ENCODE results near the gene SLC43A2. TPM values are rescaled to one million over a fixed set of nuclear protein-coding genes. Genes with fewer than 3 reads are reported as not detected.
"Not testable (repeated sequence)": the region's sequence is repeated elsewhere in the genome, so short reads cannot be mapped to it uniquely, and the experiment has no call there.

The SLC43A2 gene
- total RNA-seq, 1 experiment from 2014 or later, result 12.9 TPM

GRCh38 chr17:1573932-1574696 is 54.5 kb downstream of the SLC43A2 start:
- peak overlapping the region; percentile 73 to 93 (median 90); a peak in 6 of 7 replicates for H3K27ac Mint-ChIP-seq

GRCh38 chr17:1572646-1573045 is 56.0 kb downstream of the SLC43A2 start:
- not testable (repeated sequence) for H2AFZ ChIP-seq (ENCODE audit: low read length); H3K4ac ChIP-seq (ENCODE audit: low read depth, low read length); H4K5ac ChIP-seq (ENCODE audit: insufficient read length, low read depth, low read length); H3K27me3 Mint-ChIP-seq (ENCODE audit: low read depth); H3T11ph ChIP-seq (ENCODE audit: low read length); H4K20me1 ChIP-seq (ENCODE audit: control insufficient read depth, insufficient read depth, insufficient read length); H2BK12ac ChIP-seq (ENCODE audit: insufficient read length, low read depth, low read length); H3K4me1 ChIP-seq (ENCODE audit: insufficient read depth, low read length); H3K23ac ChIP-seq (ENCODE audit: insufficient read length, low read depth, low read length); H3K36me3 Mint-ChIP-seq (ENCODE audit: insufficient read depth in 1 of 3, low read depth in 3 of 3); H3K14ac ChIP-seq (ENCODE audit: insufficient read depth, low read length); H3K9ac ChIP-seq (ENCODE audit: extremely low read depth, insufficient read length, low read length); H3K9me3 ChIP-seq (ENCODE audit: control insufficient read depth, low read depth, low read length); H2AK5ac ChIP-seq (ENCODE audit: insufficient read length, low read length); H4K8ac ChIP-seq (replicated peaks; ENCODE audit: insufficient read length, low read depth, low read length); H2BK20ac ChIP-seq (ENCODE audit: low read depth, low read length, poor library complexity, severe bottlenecking); H2BK5ac ChIP-seq (ENCODE audit: insufficient read length, low read length); H3K27me3 ChIP-seq (ENCODE audit: insufficient read depth, low read length); H3K79me2 ChIP-seq (ENCODE audit: insufficient read depth, low read length); H3K56ac ChIP-seq (ENCODE audit: insufficient read length, low read depth, low read length); H3K27ac ChIP-seq (ENCODE audit: insufficient read length, low read depth, low read length); H2BK120ac ChIP-seq (ENCODE audit: low read depth, low read length, poor library complexity, severe bottlenecking); H3K23me2 ChIP-seq (ENCODE audit: insufficient read length, low read depth, low read length, poor library complexity, severe bottlenecking); H3K4me2 ChIP-seq (ENCODE audit: insufficient read depth, insufficient read length, low read length); H2BK15ac ChIP-seq (ENCODE audit: low read depth, low read length); H3K9me3 Mint-ChIP-seq; H3K79me1 ChIP-seq (ENCODE audit: insufficient read depth, low read depth, low read length, poor library complexity, severe bottlenecking); H4K91ac ChIP-seq (ENCODE audit: insufficient read length, low read depth, low read length); H3K18ac ChIP-seq (ENCODE audit: insufficient read length, low read depth, low read length); DNase-seq; H3K4me3 Mint-ChIP-seq
- Mint-ChIP-seq H3K27ac (peak overlapping the region in 1 of 3 experiments; percentile 45; a peak in 2 of 7 replicates), H3K4me1 (peaks cover 26 to 45% of the 10 kb centered on the region in 2 experiments)
- no CpG with 5 or more reads among the region's 5 CpGs for WGBS (ENCODE audit: extremely low coverage, insufficient read length, low lambda C conversion rate)

More at GRCh38 chr17:1573932-1574696, 54.5 kb downstream of the SLC43A2 start:
- H2AK5ac ChIP-seq (ENCODE audit: insufficient read length, low read length), result no peak overlapping the region
- H3K27me3 Mint-ChIP-seq (ENCODE audit: low read depth), result peaks cover 2% of the 10 kb centered on the region
- H3K4me1 ChIP-seq (ENCODE audit: insufficient read depth, low read length), result 0 out of 2 replicates have a peak, but pooled peaks cover 4% of the 10 kb centered on the region
- WGBS (ENCODE audit: extremely low coverage, insufficient read length, low lambda C conversion rate), result no CpG with 5 or more reads among the region's 19 CpGs
- H3T11ph ChIP-seq (ENCODE audit: low read length), result no peak overlapping the region
- no peak overlapping the region for H2BK20ac ChIP-seq (ENCODE audit: low read depth, low read length, poor library complexity, severe bottlenecking)
- no peak overlapping the region for H2AFZ ChIP-seq (ENCODE audit: low read length)
- H2BK5ac ChIP-seq (ENCODE audit: insufficient read length, low read length), result no peak overlapping the region
- H3K79me2 ChIP-seq (ENCODE audit: insufficient read depth, low read length), result no peaks in the 10 kb centered on the region
- H3K9me3 ChIP-seq (ENCODE audit: control insufficient read depth, low read depth, low read length), result no peaks in the 10 kb centered on the region
- H3K56ac ChIP-seq (ENCODE audit: insufficient read length, low read depth, low read length), result no peak overlapping the region
- no peak overlapping the region for H3K23ac ChIP-seq (ENCODE audit: insufficient read length, low read depth, low read length)
- no peak overlapping the region for H3K27ac ChIP-seq (ENCODE audit: insufficient read length, low read depth, low read length)
- DNase-seq, result peak; percentile 93
- H3K27me3 ChIP-seq (ENCODE audit: insufficient read depth, low read length), result no peaks in the 10 kb centered on the region
- H4K8ac ChIP-seq (replicated peaks; ENCODE audit: insufficient read length, low read depth, low read length), result no peak overlapping the region
- H3K4me3 Mint-ChIP-seq, result no peak overlapping the region
- H3K4ac ChIP-seq (ENCODE audit: low read depth, low read length), result no peak overlapping the region
- no peak overlapping the region for H3K4me2 ChIP-seq (ENCODE audit: insufficient read depth, insufficient read length, low read length)
- H2BK120ac ChIP-seq (ENCODE audit: low read depth, low read length, poor library complexity, severe bottlenecking), result no peak overlapping the region
- no peak overlapping the region for H3K18ac ChIP-seq (ENCODE audit: insufficient read length, low read depth, low read length)
- no peak overlapping the region for H3K9ac ChIP-seq (ENCODE audit: extremely low read depth, insufficient read length, low read length)
- H3K23me2 ChIP-seq (ENCODE audit: insufficient read length, low read depth, low read length, poor library complexity, severe bottlenecking), result no peaks in the 10 kb centered on the region
- peaks cover 26 to 42% of the 10 kb centered on the region in 2 experiments for H3K4me1 Mint-ChIP-seq
- peak; percentile 94 for TF ChIP-seq CTCF (conservative IDR thresholded peaks at IDR 0.05)
- H3K9me3 Mint-ChIP-seq, result no peaks in the 10 kb centered on the region
- no peak overlapping the region for H3K14ac ChIP-seq (ENCODE audit: insufficient read depth, low read length)
- no peak overlapping the region for H4K5ac ChIP-seq (ENCODE audit: insufficient read length, low read depth, low read length)
- H3K79me1 ChIP-seq (ENCODE audit: insufficient read depth, low read depth, low read length, poor library complexity, severe bottlenecking), result no peaks in the 10 kb centered on the region
- peaks cover 0 to 1% (median 0%) of the 10 kb centered on the region in 3 experiments; a peak in 1 of 7 replicates for H3K36me3 Mint-ChIP-seq (ENCODE audit: insufficient read depth in 1 of 3, low read depth in 3 of 3)
- no peak overlapping the region for H2BK12ac ChIP-seq (ENCODE audit: insufficient read length, low read depth, low read length)
- H4K20me1 ChIP-seq (ENCODE audit: control insufficient read depth, insufficient read depth, insufficient read length), result no peaks in the 10 kb centered on the region
- no peak overlapping the region for H2BK15ac ChIP-seq (ENCODE audit: low read depth, low read length)
- H4K91ac ChIP-seq (ENCODE audit: insufficient read length, low read depth, low read length), result no peak overlapping the region

All from H9 (cell line).